Islet precursor cell (in vitro differentiated cells): Measurements from ENCODE around the gene ZSCAN25.
A peak's percentile ranks its signal among the peaks of the same experiment; 100 is the strongest.
"Not testable (repeated sequence)": the region's sequence is repeated elsewhere in the genome, so short reads cannot be mapped to it uniquely, and the experiment has no call there.

Experiments used
- DNase-seq: peaks from one replicate; pipeline ENCODE4 v3.0.0-alpha.2; 2018

ZSCAN25 gene

GRCh38 chr7:99618726-99619125 lies 2.0 kb downstream of the ZSCAN25 start:
- peak; percentile 96 for DNase-seq

- peak; percentile 51 for DNase-seq
These were observed 2.9 kb downstream of the ZSCAN25 start for GRCh38 chr7:99619571-99620130.

GRCh38 chr7:99621271-99621670 lies 4.5 kb downstream of the ZSCAN25 start:
- peak; percentile 31 for DNase-seq

- peak; percentile 45 for DNase-seq
These were observed 5.8 kb downstream of the ZSCAN25 start for GRCh38 chr7:99622596-99622995.

- DNase-seq, result peak; percentile 69
These were observed 6.4 kb downstream of the ZSCAN25 start for GRCh38 chr7:99623091-99623693.

GRCh38 chr7:99623702-99624447 lies 7.1 kb downstream of the ZSCAN25 start:
- peak; percentile 29 for DNase-seq

- DNase-seq, result peak; percentile 39
These were observed 7.7 kb downstream of the ZSCAN25 start for GRCh38 chr7:99624484-99624883.

GRCh38 chr7:99625321-99625720 lies 8.6 kb downstream of the ZSCAN25 start:
- DNase-seq, result peak; percentile 31

- DNase-seq, result peak; percentile 49
These were observed 9.2 kb downstream of the ZSCAN25 start for GRCh38 chr7:99625961-99626360.

- DNase-seq, result no peak
These were observed 9.9 kb downstream of the ZSCAN25 start for GRCh38 chr7:99626661-99627060.

- DNase-seq, result no peak
These were observed 10.8 kb downstream of the ZSCAN25 start for GRCh38 chr7:99627513-99627912.

- peak; percentile 44 for DNase-seq
These were observed 12.0 kb downstream of the ZSCAN25 start for GRCh38 chr7:99628471-99629465.

- DNase-seq, result peak; percentile 51
These were observed 12.9 kb downstream of the ZSCAN25 start for GRCh38 chr7:99629643-99630042.

GRCh38 chr7:99631295-99632109 lies 14.8 kb downstream of the ZSCAN25 start:
- peak; percentile 70 for DNase-seq

- not testable (repeated sequence) for DNase-seq
These were observed 20.7 kb downstream of the ZSCAN25 start for GRCh38 chr7:99637414-99637813.

- DNase-seq, result no peak
These were observed 22.0 kb downstream of the ZSCAN25 start for GRCh38 chr7:99638731-99639130.

- DNase-seq, result no peak
These were observed 22.5 kb downstream of the ZSCAN25 start for GRCh38 chr7:99639267-99639666.

GRCh38 chr7:99642027-99642426 lies 25.3 kb downstream of the ZSCAN25 start:
- no peak for DNase-seq

- DNase-seq, result no peak
These were observed 26.7 kb downstream of the ZSCAN25 start for GRCh38 chr7:99643464-99643863.

GRCh38 chr7:99644431-99644830 lies 27.7 kb downstream of the ZSCAN25 start:
- DNase-seq, result no peak

GRCh38 chr7:99645590-99645989 lies 28.8 kb downstream of the ZSCAN25 start:
- DNase-seq, result no peak

- DNase-seq, result no peak
These were observed 32.1 kb downstream of the ZSCAN25 start for GRCh38 chr7:99648843-99649242.
